Umbilical cord (tissue), 2 donors: ENCODE data around the gene TEN1. TPM values are rescaled to one million over a fixed set of nuclear protein-coding genes. Genes with fewer than 3 reads are reported as not detected.
A peak's percentile ranks its signal among the peaks of the same experiment; 100 is the strongest.

Experiments used
- DNase-seq: peaks from one replicate; pipeline ENCODE4 v3.0.0-alpha.2; 2015; ENCODE audit warnings: low spot score
- total RNA-seq: library from RNA; depleted of rRNA; stranded (reverse); fragments of >200 nt; gene quantifications from one replicate; pipeline ENCODE4 v1.2.3, GENCODE V29; 2014; ENCODE audit warnings: low replicate concordance; ENCODE audit not compliant: insufficient read depth

Gene TEN1
- total RNA-seq, 1 donor from 2014 or later: not detected

DNA sequence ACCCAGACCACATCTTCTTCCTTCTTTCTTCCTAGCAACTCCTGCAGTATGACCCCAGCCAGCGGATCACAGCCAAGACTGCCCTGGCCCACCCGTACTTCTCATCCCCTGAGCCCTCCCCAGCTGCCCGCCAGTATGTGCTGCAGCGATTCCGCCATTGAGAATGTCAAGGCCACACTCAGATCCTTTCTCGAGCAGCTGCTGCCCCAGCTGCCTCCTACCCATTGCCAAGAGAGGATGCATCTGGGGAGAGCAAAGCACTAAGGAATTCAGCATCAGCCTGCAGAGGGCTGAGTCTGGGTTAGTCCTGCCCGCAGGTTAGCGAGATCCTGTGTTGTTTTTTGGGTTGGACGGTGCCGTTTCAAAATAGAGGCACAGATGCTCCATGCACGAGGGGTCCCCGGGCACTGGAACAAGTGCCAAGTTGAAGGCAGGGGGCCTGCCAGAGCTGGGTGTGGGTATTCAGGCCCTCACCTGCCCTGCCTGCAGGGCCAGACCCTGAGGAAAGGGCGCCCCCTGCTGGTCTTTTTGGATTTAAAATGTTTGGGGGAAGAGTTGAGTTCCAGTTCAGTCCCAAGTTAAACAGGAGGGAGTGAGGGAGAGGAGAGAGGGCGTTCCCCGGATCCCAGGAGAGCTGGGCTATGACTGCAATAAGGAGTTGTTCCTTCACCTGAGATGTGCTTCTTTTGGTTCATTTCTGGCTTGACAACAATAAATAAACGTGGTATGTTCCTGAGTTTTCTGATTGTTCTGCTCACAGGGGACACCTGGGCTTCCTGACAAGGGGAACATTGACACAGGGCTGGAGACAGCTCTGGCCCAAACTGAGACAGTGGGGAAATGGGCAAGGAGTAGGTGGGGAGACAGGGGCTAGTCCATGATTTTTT is 26.5 kb downstream of the TEN1 start:
- DNase-seq: peak; percentile 72

DNA sequence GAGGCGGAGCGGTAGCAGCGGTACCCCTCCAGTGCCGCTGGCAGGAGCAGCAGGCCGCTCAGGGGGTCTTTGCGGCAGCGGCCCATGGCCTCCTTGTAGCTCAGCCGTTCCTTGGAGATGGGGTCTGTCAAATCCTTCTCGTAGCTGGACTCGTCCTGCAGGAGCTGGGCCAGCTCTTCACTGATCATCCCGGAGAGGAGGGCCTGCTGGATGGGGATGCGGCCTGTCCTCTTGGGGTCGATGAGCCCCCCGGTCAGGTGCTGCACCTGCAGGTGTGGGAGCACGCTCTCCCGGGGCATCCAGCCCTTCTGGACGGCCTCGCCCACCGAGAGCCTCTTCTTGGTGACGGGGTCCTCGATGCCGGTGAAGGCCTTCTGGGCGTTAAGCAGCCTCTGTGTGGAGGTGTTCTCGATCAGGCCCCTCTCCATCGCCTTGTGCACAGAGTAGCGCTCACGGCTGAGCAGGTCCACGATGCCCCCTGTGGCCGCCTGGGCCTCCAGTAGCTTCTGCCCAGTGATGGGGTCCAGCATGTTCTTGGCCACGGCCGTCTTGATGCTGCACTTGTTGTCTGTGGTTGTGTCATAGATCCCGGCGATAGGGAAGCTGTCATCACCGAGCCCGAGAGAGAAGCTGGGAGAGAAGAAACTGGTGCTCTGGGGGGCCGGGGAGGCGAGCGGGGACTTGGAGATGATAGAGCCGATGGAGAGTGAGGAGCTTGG is 28.2 kb downstream of the TEN1 start:
- no peak for DNase-seq

DNA sequence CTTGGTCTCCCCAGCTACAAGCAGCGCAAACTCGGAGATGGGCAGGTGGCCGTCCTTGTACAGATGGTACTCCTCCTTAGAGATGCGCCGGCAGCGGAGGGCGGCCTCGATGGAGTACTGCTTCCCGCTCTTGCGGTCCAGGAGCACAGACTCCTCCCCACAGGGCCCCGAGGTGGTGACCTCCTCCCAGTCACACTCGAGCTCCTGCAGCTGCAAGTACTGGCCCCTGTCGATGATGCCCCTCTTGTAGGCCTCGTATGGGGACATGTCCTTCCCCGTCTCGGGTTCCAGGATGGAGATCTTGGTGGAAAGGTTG is 28.8 kb downstream of the TEN1 start:
- no peak for DNase-seq

DNA sequence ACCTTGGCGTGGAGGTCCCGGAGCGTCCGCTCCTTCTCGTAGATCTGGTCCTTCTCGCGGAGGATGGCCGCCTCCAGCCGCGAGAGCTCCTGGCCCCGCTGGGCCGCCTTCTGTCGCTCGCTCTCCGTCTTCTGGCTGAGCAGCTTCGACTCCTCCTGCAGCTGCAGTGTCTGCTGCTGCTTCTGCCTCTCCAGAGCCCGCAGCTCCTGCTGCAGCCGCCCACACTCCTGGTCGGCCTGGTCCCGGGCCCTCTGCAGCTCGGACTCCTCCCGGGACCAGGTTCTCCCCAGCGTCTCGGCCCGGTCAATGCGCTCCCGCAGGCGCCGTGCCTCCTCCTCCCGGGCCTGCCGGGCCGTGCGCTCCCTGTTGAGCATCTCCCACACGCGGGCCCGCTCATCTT is 29.2 kb downstream of the TEN1 start:
- DNase-seq: no peak

DNA sequence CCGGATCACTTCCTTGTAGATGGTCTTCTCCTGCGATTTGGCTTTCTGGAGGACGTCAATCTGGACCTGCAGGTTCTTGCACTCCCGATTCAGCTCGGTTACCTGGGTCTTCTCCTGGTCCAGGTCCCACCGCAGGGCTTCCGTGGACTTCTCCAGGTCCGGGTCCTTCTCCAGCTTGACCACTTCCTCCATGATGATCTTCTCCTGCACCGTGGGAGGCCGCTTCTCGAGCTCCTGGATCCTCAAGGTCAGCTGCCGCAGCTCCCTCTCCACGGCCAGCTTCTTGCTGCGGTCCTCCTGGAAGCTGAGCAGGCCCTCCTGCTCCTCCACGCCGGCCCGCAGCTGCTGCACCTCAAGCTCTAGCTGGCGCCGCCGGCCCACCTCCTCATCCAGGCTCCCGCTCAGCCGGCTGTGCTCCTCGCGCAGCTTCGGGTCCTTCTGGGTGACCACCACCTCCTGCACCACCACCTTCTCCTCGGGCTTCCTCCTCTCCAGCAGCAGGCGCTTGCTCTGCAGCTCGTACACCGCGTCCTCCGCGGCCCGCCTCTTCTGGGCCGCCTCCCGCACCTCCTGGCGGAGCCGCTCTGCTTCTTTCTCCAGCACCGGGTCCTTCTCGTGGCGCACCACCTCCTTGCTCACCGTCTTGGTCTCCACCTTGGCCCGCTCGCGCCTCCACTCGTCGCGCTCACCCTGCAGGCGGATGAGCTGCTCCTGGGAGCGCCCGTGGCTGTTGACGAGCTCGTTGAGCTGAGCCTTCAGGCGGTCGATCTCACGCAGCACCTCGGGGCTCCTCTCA is 29.8 kb downstream of the TEN1 start:
- no peak for DNase-seq

DNA sequence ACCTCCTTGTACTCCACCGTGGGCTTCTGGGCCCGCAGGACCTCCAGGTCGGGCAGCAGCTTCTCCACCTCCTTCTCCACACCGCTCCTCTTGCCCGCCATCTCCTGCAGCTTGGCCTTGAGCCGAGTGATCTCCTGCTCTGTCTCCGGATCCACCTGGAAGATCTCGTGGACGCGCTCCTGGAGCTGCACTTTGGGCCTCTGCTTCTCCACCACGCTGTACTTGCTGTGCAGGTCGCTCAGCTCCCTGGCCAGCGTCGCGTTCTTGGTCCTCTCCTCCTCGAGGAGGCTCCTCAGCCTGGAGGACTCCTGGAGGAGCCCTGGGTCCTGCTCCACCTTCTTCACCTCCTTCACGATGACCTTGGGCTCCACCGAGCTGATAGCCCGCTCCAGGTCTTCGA is 30.4 kb downstream of the TEN1 start:
- no peak for DNase-seq

DNA sequence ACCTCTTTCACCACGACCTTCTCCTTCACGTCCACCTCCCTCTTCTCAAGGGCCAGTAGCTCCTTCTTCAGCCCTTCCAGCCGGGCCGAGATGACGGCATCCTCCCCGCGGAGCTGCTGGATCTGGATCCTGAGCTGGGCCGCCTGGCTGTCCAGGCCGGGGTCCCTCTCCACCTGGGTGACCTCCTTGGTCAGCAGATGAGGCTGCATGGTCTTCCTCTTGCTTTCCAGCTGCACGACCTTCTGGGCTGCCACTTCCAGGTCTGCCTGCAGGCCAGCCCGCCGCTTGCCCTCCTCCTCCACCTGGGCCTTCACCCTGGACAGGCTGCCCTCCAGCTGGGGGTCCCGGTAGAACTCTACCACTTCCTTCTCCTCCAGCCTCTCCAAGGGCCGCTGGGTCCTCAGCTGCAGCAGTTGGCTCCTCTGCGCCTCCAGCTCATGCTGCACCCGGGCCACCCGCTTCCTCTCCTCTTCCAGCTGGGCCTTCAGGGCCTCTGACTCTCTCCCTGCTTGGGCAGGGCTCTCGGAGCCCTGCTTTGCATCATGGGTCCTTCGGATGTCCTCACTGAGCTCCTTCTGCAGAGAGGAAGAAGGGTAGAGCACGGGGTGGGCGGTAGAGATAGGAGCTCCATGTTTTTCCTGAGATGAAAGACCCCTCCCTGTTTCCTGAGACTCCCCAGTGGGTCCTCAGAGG is 31.1 kb downstream of the TEN1 start:
- no peak for DNase-seq

DNA sequence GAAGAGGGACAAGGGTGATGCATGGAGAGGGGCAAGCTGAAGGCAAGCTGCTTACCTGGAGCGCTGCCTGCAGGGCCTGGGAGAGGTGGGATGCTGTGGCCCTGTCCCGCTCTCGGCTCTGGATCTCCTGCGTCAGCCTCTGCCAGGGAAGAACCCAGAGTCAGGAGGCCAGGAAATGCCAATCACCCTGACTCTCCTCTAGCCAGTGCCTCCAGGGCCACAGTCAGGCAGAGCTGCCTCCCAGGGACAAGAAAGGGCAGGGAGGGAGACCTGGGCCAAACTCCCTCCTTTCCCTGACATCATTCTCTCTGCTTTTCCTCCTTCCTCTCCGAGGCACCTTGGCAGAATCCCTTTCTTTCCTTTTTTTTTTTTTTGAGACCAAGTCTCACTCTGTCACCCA is 32.9 kb downstream of the TEN1 start:
- DNase-seq: no peak

DNA sequence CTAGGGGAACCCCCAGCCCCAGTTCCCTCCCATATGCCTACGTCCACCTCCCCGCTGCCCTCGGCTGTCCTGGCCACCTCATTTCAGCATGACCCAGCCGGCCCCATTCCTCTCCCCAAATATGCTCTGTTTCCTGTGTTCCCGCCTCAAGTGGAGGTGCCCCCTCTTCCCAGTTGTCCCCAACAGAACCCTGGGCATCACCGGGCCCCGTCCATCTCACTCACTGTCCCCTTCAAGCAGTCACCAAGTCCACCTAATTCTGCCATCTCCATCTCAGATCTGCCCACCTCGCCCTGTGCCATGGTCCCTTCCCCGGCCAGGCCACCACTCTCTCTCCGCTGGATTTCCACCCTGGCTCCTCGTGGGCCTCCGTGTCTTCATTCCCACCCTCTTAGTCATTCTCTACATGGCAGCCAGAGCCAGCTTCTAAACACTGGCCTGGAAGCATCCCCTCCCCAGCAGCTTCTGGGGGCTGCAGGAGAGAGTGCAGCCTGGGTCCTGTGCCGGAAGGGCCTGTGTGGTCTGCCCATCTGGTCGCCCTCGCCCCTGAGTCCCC is 34.4 kb downstream of the TEN1 start:
- no peak for DNase-seq

DNA sequence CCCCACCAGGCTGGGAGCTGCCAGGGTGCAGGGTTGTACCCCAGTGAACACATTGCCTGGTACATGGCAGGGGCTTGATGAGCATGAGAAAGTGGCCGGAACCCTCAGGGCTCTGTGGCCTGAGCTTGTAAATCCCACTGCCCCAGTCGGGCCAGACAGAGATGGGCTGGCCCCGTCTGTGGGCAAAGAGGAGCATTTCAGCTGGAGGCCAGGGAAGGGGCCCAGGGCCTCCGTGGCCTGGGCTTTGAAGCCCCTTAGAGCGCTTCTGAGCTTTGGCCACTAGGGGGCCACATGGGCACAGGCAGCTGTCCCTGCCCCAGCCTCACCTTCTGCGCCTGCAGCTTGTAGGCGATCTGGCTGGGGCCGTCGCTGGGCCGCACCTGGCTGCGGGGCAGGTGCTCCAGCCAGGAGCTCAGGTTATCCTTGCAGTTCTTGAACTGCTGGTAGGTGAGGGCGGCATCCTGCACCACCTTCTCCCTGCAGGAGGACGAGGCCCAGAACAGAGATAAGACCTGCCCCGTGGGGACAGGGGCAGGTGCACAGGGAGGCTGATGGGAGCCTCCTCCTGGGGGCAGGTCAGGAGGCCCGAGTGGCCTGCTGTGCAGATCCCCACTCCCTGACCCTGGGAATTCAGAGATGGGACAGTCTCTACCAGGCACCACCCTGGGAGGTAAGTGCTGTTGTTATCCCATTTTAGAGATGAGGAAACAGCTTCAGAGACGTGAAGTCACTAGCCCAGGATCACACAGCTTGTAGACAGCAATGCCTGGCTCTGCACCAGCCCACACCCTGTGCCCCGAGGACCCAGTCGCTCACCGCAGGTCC is 35.3 kb downstream of the TEN1 start:
- DNase-seq: peak; percentile 62

DNA sequence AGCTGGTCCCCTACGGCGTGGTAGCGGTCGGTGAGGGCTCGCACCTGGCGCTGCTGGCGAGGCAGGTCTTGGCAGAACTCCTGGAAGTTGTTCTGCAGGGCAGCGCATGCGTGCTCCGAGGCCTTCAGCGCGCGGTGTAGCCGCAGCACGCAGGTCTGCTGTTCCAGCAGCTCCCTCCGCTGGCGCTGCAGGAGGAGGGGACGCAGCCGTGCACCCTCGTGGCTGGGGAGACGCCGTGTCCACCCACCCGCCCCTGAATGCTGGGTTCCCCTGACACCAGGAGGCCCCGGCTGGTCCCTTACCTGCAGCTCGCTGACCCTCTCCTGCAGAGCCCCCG is 35.9 kb downstream of the TEN1 start:
- DNase-seq: no peak

DNA sequence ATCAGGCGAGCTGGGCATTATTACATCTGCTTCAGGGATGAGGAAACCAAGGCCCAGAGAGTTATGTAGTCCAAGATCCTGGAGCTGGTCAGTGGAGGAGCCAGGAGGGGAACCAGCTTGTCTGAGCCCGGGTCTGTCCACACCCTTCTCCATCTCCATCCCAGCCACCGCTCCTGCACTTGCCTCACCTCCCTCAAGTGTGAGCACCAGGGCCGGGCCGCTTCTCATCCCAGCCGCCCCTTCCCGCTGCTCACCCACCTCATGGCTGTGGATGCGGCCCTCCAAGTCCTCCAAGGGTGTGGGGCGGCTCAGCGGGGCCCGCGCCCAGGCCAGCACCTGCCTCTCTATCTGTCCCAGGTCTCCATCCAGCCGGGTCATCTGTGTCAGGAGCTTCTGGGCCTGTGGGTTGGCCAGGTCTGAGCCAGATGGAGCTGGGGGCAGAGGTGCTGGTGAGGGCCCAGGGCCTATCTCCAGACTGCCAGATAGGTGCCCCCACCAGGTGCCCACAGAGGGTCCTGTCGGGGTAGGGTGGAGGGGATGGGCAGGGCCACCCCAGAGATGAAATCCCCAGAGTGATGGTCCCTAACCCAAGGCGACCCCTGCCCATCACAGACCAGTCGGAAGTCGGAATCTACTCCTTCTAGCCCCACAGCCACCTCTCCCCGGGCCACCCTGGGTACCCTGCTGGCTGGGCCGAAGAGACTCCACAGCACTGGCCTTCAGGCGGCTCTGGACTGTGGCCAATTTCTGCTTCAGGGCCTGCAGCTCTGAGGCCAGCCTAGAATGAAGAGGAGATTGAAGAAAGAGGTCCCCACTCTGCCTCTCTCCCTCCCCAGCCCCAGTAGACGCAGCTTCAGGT is 38.7 kb downstream of the TEN1 start:
- DNase-seq: no peak

DNA sequence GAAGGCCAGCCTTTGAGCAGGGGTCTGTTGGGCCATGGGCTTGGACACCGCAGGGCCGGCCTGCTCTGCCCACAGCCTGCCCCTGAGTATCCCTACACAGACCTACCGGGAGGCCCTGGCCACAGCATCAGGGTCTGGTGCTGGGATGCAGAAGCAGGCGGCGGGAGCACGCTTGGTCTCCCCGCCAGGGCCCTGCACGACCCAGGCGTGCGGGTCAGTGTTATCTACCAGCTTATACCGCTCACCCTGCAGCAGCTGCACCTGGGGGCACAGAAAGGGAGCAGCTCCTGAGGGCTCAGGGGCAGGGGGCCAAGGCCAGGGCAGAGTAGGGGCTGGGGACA is 39.3 kb downstream of the TEN1 start:
- no peak for DNase-seq

DNA sequence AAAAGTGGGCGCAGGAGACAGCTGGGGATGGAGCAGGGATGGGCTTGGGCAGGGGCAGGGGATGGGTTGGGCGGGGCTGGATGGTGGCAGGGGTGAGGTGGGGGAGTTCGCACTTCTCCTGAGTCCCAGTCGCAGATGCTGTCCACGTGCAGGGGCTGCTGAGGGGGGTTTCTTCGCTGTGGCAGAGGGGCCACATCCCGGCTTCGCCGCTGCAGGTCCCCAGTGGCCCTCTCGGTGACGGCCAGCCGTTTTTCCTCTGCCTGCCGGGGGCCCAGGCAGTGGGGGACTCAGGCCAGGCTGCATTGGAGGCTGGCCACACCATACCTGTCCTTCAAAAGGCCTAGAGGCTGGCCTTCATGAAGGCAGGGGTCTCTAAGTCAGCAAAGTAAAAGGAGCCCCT is 39.8 kb downstream of the TEN1 start:
- DNase-seq: no peak

DNA sequence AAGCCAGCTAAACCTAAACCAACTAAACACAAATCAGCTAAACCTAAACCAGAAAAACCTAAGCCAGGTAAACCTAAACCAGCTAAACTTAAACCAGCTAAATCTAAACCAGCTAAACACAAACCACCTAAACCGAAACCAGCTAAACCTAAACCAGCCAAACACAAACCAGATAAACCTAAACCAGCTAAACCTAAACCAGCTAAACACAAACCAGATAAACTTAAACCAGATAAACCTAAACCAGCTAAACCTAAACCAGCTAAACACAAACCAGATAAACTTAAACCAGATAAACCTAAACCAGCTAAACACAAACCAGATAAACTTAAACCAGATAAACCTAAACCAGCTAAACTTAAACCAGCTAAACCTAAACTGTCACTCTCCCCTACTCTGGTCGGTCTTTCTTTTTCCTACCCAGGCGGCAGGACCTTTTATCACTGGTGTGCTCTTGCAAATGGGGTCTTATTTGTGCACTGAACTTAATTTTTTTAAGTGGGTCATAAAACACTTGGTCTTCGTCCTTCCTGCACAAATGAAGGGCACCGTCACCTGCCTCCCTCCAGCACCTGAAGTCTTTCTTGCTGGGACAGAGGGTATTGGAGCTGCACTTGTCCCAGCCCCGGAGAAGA is 40.9 kb downstream of the TEN1 start:
- DNase-seq: no peak

DNA sequence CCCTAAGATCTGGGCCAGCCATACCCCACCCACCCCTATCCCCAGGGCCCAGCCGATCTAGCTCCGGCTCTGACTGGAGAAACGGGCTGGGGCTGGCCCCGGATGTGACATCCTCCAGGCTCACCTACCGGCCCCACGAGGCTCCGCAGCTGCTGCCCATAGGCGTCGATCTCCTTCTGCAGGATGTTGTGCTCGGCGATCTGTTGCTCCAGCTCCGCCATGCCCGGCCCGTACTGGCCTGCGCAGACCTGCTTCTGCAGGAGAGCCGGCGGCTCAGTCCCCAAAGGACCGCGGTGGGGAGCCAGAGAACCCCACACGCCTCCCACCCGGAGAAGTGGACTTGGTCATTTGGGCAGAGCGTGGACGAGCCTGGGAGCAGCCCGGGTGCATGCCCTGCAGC is 43.2 kb downstream of the TEN1 start:
- no peak for DNase-seq

DNA sequence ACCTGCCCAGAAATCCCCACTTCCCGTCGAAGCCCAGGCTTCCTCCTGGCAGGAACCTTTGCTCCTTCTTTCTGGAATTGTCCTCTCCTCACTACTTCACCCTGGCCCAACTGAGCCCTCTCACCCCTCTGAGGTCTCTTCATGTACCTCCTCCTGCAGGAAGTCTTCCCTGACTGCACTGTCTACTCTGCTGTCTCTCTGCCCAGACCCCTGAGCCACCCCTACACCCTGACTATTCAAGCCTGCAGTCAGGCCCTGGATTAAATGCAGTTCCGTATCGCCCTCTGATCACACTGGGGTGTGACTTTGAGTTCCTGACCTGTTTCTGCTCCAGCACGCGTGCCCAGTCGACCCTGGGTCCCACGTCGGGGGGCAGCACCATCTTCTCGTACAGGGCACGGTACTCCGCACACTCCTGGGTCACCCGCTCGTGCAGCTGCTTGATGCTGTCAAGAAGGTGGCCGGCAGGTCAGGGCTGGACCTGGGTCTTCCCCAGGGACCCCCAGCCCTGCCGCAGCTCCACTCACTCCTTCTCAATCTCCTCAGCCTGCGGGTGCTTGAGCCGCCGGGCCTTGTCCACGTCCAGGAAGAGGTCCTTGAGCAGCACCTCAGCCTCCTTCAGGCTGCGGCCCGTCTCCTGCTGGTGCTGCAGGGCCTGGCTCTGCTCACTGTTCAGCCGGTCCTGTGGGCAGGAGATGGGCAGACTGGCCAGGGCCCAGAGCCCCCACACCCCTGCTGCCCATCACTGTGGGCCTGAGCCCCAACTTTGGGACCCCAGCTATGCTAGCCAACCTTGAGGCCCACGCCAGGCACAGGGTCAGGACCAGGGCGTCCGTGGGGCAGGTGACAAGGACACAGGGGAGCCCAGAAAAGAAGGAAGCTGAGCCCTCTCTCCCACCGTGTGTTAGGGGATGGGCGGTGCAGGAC is 44.2 kb downstream of the TEN1 start:
- DNase-seq: no peak

DNA sequence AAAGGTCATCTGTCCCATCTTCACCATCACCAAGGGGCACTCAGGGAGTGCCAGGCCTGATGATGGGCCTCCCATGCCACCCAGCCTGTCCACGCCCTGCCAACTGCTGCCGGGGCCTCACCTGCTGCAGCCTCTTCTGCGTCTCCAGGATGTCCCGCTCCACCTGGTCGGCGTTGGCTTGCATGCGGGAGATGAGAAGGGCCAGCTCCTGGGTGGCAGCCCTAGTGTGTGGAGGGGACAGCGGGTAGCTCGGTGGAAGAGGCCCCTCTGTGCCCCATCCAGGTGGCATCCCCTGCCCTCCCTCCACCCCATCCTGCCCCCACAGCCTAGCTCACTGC is 44.8 kb downstream of the TEN1 start:
- DNase-seq: no peak
